KMS-11 (cell line): ENCODE data around the gene ATAT1.
A peak's percentile ranks its signal among the peaks of the same experiment; 100 is the strongest.

Source experiments
- H2AFZ ChIP-seq: fragments of 200-600 bp; sonication (generic); 2 replicates; pipeline ENCODE4 v1.6.1; 2016; ENCODE audit warnings: antibody characterized with exemption, mixed run types, low read depth
- H3K27ac ChIP-seq: fragments of 200-600 bp; sonication (generic); 2 replicates; pipeline ENCODE4 v1.6.1; 2016; ENCODE audit warnings: mild to moderate bottlenecking, mixed run types
- H3K27me3 ChIP-seq: fragments of 200-600 bp; sonication (generic); 2 replicates; pipeline ENCODE4 v1.6.1; 2017; ENCODE audit warnings: mild to moderate bottlenecking, low read depth, mixed run types, moderate library complexity; ENCODE audit not compliant: insufficient read depth
- H3K36me3 ChIP-seq: fragments of 200-600 bp; sonication (generic); 2 replicates; pipeline ENCODE4 v1.6.1; 2017; ENCODE audit warnings: mild to moderate bottlenecking, mixed run types; ENCODE audit not compliant: insufficient read depth
- H3K4me1 ChIP-seq: fragments of 200-600 bp; sonication (generic); 2 replicates; pipeline ENCODE4 v1.6.1; 2016; ENCODE audit warnings: mild to moderate bottlenecking, low read depth, mixed run types; ENCODE audit not compliant: poor library complexity, severe bottlenecking
- H3K4me2 ChIP-seq: fragments of 200-600 bp; sonication (generic); 2 replicates; pipeline ENCODE4 v1.7.0; 2016; ENCODE audit warnings: mild to moderate bottlenecking, mixed run types
- H3K4me3 ChIP-seq: fragments of 200-600 bp; sonication (generic); IDR thresholded peaks from 2 replicates; pipeline ENCODE4 v1.6.1; 2017; ENCODE audit warnings: low read depth, low read length, mixed read lengths; ENCODE audit not compliant: insufficient read depth
- H3K79me2 ChIP-seq: fragments of 200-600 bp; sonication (generic); 2 replicates; pipeline ENCODE4 v1.6.1; 2016; ENCODE audit warnings: low read depth, mixed run types; ENCODE audit not compliant: insufficient read depth
- H3K9ac ChIP-seq: fragments of 200-600 bp; sonication (generic); 2 replicates; pipeline ENCODE4 v1.6.1; 2016; ENCODE audit warnings: mild to moderate bottlenecking, mixed run types
- H4K20me1 ChIP-seq: fragments of 200-600 bp; sonication (generic); 2 replicates; pipeline ENCODE4 v1.6.1; 2016; ENCODE audit warnings: mild to moderate bottlenecking, mixed run types; ENCODE audit not compliant: insufficient read depth
- TF ChIP-seq, protein P1 (sequence below): fragments of 200-600 bp; sonication (generic); conservative IDR thresholded peaks from 2 replicates; pipeline ENCODE4 v1.6.1; 2017; ENCODE audit warnings: low read depth, mild to moderate bottlenecking, antibody characterized with exemption, low read length, moderate library complexity, mixed read lengths

Gene ATAT1

DNA sequence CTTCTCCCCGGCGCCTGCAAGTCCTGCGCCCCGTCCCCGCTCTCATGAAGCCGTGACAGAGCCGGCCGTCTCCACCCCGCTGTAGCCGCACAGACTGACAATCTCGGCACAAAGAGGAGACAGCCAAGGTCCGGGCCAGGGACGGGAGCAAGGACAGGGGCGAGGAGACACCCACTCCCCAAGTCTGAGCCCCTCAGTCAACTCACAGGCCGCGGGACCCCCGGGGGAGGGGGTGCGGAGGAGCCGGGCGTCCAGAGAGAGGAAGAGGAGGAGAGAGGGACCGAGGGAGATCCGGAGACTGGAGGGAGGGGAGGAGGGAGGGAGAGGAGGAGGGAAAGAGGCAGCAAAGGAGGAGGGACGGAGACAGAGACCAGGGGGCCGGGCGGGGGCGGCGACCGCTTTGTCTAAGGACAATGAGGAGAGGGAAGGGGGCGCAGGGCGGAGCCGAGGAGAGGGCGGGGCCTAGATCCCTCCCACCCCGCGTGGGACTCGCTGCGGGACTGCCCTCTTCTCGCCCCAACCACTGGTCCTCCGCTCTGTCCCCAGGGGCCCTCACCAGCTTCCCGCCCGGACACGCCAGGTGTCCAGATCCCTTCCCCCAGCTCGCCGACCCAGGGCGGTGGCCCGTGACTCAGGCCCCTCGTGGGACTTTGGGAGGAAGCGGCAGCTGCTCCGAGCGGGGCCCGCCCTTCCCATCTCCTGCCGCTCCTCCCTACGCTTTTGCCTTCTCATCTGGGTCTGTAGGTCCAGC, 60.4 kb downstream of the ATAT1 start:
- Histone ChIP-seq H3K9ac (peak overlapping the region; percentile 64), H3K4me1 (peaks cover 60% of the 10 kb centered on the region), H3K27me3 (no peaks in the 10 kb centered on the region), H3K27ac (peak overlapping the region; percentile 76), H3K79me2 (peaks cover 38% of the 10 kb centered on the region), H2AFZ (peak overlapping the region; percentile 63), H3K4me2 (peak overlapping the region; percentile 76), H4K20me1 (no peaks in the 10 kb centered on the region), H3K4me3 (no peak overlapping the region), H3K36me3 (no peaks in the 10 kb centered on the region)
- TF ChIP-seq, protein P1, sequence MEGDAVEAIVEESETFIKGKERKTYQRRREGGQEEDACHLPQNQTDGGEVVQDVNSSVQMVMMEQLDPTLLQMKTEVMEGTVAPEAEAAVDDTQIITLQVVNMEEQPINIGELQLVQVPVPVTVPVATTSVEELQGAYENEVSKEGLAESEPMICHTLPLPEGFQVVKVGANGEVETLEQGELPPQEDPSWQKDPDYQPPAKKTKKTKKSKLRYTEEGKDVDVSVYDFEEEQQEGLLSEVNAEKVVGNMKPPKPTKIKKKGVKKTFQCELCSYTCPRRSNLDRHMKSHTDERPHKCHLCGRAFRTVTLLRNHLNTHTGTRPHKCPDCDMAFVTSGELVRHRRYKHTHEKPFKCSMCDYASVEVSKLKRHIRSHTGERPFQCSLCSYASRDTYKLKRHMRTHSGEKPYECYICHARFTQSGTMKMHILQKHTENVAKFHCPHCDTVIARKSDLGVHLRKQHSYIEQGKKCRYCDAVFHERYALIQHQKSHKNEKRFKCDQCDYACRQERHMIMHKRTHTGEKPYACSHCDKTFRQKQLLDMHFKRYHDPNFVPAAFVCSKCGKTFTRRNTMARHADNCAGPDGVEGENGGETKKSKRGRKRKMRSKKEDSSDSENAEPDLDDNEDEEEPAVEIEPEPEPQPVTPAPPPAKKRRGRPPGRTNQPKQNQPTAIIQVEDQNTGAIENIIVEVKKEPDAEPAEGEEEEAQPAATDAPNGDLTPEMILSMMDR: no peak

DNA sequence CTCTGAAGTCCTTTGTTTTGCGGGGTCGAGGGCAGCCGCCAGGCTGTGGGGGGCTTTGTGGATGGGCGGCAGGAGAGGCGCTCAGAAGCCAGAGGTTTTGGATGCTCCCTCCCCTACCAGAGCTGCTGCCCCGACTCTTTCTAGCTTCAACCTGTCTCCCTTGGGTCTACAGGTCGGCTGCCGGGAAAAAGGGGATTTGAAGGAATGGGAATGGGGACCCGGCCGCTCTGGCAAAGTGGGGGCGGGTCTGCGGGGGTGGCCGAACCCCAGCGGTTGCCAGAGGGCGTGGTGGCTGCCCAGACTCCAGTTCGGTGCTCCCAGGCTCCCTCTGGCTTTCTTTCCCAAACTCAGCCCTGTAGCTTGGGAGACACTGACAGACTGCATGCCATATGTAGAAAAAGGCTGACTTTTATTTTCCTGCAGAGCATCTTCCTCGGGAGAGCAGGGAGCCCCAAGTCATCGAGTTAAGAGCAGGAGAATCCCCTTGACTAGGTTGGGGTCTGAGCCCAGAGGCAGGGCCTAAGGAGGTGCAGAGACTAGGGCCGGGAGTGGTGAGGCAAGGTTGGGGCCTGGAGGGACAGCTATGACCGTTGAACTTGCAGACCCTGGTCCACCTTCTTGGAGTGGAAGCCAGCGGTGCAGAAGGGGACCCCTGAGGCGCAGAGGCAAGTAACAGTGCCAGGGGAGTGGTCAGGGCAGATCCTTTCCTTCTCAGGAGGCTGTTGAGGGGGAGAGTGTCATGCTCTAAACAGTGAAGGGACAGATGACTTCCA, 61.2 kb downstream of the ATAT1 start:
- no peaks in the 10 kb centered on the region for H3K36me3 ChIP-seq
- H3K9ac ChIP-seq: peak overlapping the region; percentile 64
- H3K4me2 ChIP-seq: peak overlapping the region; percentile 76
- no peak overlapping the region for H3K4me3 ChIP-seq
- H2AFZ ChIP-seq: peak overlapping the region; percentile 63; the same call in 1 of the 2 replicates
- H4K20me1 ChIP-seq: no peaks in the 10 kb centered on the region
- TF ChIP-seq, protein P1: no peak
- peak overlapping the region; percentile 76; the same call in 1 of the 2 replicates for H3K27ac ChIP-seq
- peaks cover 63% of the 10 kb centered on the region for H3K4me1 ChIP-seq
- H3K79me2 ChIP-seq: peaks cover 33% of the 10 kb centered on the region
- H3K27me3 ChIP-seq: no peaks in the 10 kb centered on the region

DNA sequence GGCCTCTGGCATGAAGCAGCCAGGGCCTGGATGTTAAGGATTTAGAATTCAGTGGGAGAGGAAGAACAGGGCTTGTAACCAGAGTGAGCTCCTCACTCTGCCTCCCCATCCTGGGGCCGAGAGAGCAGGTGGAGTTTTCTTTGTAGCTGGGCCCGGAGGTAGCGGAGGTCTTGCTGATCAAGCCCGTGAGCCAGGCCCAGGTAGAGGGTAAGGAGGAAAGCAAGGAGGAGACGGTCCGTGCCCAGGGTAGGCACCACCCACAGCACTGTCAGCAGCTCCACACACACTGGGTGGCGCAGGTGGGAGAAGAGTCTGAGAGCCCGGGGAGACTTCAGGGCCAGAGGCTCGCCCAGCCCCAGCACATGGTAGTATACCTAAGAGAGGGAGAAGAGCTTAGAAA, 61.9 kb downstream of the ATAT1 start:
- Histone ChIP-seq H2AFZ (no peak overlapping the region), H3K4me2 (no peak overlapping the region), H3K4me3 (no peak overlapping the region), H3K36me3 (no peaks in the 10 kb centered on the region), H4K20me1 (no peaks in the 10 kb centered on the region), H3K4me1 (peaks cover 57% of the 10 kb centered on the region), H3K27me3 (no peaks in the 10 kb centered on the region), H3K79me2 (peaks cover 25% of the 10 kb centered on the region), H3K27ac (no peak overlapping the region), H3K9ac (no peak overlapping the region)
- TF ChIP-seq, protein P1: no peak

DNA sequence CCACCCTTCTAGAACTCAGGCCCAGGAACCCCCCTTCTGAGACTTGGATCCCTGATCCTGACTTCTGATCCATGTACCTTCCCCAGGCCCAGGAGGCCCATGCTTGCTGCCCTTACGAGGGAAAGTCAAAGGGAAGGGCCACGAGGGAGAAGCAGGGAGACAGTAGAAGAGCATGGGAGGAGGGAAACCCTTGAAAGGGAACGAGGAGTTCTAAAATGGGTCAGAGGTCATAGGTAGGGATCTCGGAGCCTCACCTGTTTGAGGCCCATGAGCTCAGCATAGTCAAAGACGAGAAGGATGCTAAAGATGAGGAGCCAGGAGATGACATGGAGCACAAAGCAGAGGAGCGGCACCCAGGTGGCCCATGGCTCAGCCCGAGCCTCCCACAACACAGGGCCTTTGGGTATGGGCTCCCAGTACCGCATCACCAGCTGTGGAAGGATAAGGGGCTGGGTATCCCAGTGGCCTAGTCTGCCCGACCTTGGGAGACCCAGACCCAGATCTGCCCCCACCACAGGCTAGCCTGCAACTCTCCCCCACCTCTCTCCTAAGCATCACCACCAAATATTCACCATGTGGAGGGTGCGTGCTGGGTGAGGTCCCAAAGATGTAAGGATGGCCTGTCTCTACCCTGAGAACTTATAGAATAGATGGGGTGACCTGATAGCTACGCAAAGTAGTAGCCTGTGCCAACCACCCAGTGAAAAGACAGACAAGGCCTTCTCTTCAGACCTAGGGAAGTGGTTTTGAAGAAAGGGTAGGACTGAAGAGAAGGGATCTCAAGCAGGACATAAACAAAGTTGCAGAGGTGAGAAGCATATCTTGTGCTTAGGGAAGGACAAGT, 62.6 kb downstream of the ATAT1 start:
- no peak overlapping the region for H3K27ac ChIP-seq

More for the DNA sequence above, 62.6 kb downstream of the ATAT1 start:
- H3K4me2 ChIP-seq: peak overlapping the region; percentile 96; the same call in 1 of the 2 replicates
- TF ChIP-seq, protein P1: no peak
- no peaks in the 10 kb centered on the region for H3K27me3 ChIP-seq
- H4K20me1 ChIP-seq: no peaks in the 10 kb centered on the region
- no peak overlapping the region; the same call in 1 of the 2 replicates for H3K9ac ChIP-seq
- no peak overlapping the region for H2AFZ ChIP-seq
- no peaks in the 10 kb centered on the region for H3K36me3 ChIP-seq
- H3K79me2 ChIP-seq: peaks cover 19% of the 10 kb centered on the region
- H3K4me1 ChIP-seq: peaks cover 53% of the 10 kb centered on the region
- H3K4me3 ChIP-seq: no peak overlapping the region
